ENCODE data around the gene TTLL8.
A peak's percentile ranks its signal among the peaks of the same experiment; 100 is the strongest.

Gene TTLL8

DNA sequence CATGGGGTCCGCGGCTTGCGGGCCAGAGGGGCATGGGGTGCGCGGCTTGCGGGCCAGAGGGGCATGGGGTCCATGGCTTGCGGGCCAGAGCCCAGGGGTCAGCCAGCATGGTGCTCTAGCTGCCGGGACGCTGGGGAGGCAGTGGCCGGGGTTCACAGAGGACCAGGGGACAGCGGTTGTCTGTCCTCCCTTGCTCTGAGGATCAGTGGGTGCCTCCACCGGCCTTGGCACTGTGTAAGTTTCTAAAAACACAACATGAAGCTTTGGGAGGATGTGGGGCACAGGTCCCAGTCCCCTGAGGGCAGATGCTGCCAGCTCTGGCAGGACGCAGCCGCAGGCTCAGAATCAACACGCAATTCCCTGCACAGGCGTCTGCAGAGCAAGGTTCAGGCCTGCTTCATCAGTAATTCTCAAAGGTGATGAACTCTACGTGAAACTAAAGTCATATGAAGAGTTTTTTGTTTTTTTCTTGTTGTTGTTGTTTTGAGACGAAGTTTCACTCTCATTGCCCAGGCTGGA, 24.2 kb upstream of the TTLL8 start:
- no peak for DNase-seq

DNA sequence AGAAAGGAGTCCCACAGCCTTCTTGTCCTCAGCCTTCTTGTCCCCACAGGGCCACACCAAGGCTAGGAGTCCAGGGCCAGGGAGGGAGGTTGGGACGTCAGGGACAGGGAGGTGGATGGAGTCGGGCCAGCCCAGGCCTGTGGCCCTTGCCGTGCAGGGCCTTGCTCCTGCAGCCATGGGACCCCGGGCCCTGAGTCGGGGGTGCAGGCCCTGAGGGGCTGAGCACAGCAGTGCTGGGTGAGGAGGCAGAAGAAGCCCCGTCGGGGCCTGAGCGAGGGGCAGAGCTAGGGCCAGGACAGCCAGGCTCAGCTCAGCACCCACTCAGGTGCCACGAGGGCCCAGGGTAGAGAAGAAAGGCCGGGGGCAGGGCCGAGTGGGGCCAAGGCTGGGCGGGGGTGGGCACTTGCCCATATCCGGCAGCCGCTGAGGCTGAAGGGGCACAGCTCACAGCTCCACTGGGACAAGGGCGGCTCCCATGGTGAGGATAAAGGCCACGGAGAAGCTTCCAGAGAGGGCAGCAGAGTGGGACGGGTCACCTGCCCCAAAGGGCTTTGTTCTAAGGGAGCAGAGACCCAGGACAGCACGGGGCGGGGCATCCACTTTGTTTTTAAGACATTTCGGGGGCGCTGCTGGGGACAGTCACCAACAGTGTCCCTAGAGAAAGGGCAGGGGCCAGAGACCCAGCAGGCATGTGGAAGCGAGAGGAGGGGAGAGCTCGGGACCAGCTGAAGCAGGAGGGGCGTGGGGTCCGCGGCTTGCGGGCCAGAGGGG, 23.5 kb upstream of the TTLL8 start:
- no peak for DNase-seq

DNA sequence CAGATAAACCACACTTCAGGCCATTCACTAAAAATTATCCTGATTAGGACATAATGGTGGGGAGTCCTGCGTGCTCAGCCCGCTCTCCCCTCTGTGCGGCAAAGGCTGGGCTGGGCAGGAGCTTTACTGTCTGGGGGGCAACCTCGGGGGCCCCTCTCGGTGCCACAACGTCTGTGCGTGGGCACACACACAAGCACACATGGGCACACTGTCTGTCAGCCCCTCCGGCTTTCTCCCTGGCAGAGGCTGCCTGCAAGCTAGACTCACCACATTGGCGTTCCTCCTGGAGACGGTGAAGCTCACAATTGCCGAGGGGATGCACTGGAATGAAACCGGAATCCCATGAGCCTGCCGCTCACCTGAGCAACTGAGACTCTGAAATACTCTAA, 22.0 kb upstream of the TTLL8 start:
- no peak for DNase-seq

DNA sequence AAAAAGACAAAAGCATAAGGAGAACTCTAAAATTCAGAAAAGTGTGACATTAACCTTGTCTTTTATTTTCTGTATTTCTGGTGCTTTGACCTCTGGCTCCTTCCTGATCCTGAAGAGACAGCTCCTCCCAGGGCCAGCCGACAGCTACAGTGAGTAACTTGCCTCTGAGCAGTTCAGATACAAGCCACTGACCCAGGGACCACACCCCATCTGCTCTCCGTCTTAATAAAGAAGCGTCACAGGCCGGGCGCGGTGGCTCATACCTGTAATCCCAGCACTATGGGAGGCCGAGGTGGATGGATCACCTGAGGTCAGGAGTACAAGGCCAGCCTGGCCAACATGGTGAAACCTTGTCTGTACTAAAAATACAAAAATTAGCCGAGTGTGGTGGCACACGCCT, 20.7 kb upstream of the TTLL8 start:
- no peak for DNase-seq

- DNase-seq: no peak
Observed at GRCh38 chr22:50078246-50078645, 20.1 kb upstream of the TTLL8 start.

DNA sequence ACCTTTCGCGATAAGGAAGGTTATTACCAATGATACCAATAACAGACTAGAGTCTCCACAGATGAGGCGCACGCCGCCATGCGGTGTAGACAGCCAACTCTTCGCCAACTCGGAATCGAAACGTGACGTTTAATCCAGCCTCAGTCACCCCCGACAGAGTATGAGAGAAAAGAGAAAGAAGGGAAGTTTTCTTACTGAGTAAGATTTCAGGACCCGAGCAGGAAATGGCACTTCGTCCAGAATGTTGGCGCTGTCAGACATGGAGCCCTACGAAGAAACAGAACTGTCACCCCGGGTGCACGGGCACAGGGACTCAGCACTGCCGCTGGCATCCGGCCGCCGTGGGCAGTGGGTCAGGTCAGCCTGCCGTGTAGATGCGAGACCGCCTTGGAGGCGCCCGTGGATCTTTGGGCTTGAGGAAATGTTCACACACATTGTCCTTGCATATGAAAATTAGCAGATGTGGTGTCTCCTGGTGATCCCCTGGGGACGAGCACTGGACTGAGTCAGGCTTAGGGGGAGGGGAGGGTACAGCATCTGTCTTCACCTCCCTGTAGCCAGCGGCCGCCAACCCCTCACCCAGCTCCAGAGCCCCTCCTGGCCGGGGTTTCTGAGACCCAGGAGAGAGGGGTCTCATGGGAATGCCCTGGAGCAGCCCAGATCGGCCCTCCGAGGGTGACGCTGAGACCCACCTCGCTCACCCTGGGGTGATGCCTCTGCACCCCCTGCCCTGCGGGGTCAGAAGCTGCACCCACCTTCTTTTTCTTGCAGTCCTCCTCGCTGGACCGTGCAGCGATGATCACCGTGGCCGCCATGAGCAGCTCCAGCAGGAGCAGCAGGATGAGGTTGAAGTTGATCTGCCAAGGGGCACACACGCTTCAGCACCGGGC, 18.8 kb upstream of the TTLL8 start:
- DNase-seq: no peak

- no peak for DNase-seq
Observed at GRCh38 chr22:50074551-50075530, 16.7 kb upstream of the TTLL8 start.

GRCh38 chr22:50074056-50074455, 16.0 kb upstream of the TTLL8 start:
- DNase-seq: no peak

- no peak for DNase-seq
Observed at GRCh38 chr22:50072714-50073538, 14.8 kb upstream of the TTLL8 start.

GRCh38 chr22:50072167-50072555, 14.1 kb upstream of the TTLL8 start:
- no peak for DNase-seq

GRCh38 chr22:50071432-50072166, 13.5 kb upstream of the TTLL8 start:
- no peak for DNase-seq

- no peak for DNase-seq
Observed at GRCh38 chr22:50070366-50070765, 12.3 kb upstream of the TTLL8 start.

DNA sequence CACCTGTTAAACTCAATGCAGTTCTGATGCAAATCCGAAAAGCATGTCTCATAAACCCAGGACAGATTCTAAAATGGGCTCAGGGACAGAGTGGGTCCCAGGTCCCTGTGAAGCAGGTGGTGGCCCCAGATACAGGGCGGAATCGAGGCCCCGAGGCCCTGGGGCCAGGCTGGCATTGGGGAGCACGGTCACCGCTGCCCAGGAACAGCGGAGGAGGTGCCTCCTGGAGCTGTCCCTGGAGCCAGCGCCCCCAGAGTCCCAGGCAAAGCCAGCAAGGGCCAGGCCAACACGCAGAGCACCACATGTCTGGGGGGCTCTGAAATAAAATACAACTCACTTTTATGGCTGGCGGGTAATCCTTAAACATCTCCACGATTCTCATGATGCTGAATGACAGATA, 10.0 kb upstream of the TTLL8 start:
- DNase-seq: no peak

DNA sequence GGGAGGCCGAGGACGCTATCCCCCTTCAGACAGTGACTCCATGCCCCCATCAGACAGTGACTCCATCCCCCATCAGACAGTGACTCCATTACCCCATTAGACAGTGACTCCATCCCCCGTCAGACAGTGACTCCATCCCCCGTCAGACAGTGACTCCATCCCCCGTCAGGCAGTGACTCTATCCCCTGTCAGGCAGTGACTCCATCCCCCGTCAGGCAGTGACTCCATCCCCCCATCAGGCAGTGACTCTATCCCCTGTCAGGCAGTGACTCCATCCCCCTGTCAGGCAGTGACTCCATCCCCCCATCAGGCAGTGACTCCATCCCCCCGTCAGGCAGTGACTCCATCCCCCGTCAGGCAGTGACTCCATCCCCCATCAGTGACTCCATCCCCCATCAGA, 9.1 kb upstream of the TTLL8 start:
- no peak for DNase-seq

- no peak for DNase-seq
Observed at GRCh38 chr22:50064453-50064852, 6.4 kb upstream of the TTLL8 start.

DNA sequence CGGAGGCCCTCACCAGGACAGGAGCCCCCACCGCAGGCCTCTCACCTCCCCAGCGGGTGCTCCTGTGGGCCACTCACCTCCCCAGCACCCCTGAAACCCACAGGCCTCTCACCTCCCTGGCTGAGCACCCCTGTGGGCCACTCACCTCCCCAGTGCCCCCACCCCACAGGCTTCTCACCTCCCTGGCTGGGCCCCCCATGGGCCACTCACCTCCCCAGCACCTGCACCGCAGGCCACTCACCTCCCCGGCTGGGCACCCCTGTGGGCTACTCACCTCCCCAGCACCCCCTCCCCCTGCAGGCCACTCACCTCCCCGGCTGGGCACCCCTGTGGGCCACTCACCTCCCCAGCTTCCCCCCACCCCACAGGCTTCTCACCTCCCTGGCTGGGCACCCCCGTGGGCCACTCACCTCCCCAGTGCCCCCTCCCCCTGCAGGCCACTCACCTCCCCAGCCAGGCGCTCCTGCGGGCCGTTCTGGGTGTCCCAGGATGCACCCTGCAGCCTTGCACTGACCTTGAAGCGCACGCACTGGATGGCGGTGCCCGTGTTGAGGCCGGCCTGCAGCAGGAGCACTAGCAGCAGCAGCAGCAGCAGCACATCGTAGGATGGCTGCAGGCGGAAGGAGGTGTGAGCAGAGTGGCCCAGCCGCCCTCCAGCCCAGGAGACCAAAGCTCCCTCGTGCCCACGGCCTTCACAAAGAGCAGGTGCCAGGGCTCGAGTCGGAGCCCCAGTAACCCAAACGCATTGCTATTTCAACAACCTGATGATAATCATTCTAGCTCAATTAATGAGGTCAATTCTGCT, 5.7 kb upstream of the TTLL8 start:
- no peak for DNase-seq

- DNase-seq: peak; percentile 15
Observed at GRCh38 chr22:50062509-50063135, 4.5 kb upstream of the TTLL8 start.

DNA sequence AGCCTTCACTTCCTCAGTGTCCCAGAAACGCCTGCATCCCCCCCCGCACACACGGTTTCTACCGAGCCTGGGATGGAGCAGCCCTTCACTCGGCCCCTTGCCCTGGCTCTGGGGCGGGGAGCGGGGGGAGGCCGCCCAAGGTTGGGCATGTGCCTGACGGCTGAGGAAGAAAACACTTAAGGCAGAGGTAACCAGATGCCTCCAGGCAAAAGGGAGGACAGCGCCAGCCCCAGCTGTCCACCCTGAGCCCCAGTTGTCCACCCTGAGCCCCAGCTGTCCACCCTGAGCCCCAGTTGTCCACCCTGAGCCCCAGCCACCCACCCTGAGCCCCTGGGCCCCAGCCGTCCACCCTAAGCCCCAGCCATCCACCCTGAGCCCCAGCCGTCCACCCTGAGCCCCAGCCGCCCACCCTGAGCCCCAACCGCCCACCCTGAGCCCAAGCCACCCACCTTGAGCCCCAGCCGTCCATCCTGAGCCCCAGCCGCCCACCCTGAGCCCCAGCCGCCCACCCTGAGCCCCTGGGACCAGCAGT, 3.8 kb upstream of the TTLL8 start:
- DNase-seq: no peak

GRCh38 chr22:50061141-50061823, 3.2 kb upstream of the TTLL8 start:
- no peak for DNase-seq
